HG03039 (cell line): ENCODE measurements around the gene SYT7.

Experiments used
- ATAC-seq: cut with Tn5 transposase; IDR thresholded peaks from one replicate; pipeline ENCODE4 v1.9.1; 2021; ENCODE audit warnings: mild to moderate bottlenecking, moderate library complexity; ENCODE audit not compliant: unreplicated experiment

SYT7 gene

DNA sequence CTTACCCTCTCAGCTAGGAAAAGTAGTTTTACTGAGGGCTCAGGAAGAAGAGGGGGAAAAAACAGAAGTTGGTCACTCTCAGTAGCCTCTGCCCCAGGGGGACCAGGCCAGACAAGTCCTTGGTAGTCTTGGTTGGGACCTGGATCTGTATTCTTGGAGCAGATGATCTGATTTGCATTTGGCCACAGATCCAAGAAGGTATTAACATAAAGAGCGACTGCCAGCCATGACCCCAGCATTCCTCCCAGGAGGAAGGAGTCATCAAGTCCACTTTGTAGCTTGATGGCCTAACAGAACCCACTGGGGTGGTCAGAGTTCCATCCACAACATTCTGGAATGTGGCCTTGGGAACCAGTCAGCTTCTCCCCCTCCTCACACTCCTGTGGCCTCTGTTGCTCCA lies 78.4 kb downstream of the SYT7 start:
- ATAC-seq = no peak

DNA sequence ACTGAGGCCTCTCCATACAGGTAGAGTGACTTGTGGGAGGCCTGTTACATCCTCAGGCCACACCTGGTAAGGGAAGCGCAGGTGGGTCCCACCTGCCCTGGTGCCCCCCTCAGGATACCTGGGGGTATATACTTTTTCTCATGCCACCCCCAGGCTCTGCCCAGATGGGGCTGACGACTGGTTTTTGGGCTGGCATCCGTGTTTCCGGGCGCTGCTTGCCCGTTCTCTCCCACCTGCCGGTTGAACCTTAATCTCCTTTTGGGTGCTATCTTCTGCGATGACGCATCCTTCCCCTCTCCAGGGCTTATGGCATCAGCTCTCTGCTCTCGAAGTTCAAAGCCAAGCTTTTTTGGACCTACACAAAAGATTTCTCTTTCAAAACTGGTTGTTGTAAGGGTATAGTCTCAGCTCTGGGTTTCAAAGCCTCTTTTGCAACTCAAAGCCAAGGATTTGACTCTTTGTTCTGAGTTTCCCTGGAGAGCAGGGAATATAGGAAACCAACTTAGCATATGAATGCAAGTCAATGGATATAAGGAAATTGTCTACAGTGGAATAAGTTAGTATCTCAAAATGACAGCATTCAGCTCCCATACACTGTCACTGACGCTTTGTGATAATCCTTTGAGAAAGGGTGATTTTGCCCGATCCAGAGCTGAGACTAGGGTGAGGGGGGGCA lies 80.9 kb downstream of the SYT7 start:
- ATAC-seq = no peak

DNA sequence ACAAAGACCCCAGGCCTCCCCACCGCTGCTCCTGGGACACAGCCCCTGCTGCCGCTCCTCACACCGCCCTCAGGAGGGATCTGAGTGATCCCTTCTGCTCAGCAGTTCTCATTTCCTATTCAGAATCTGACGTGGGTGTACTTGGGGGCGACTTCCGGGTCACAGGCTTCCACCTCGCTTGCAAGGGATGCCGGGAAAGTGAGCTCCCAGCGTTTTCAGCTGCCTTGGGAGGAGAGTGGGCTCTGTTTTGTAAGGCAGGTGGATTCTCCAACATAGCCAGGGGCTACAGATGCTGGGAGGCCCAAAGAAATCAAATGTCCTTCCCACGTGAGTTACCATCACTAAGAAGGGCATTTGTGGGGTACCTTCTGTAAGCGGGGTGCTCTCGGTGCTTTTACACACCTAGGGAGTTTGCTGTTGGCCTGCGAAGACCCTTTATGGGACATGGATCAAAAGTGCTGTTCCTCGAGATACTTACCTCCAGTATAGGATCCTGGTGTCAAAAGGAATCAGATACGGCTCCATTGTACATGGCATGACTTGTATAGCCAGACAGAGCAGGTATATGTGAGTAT lies 82.0 kb downstream of the SYT7 start:
- ATAC-seq = no peak

DNA sequence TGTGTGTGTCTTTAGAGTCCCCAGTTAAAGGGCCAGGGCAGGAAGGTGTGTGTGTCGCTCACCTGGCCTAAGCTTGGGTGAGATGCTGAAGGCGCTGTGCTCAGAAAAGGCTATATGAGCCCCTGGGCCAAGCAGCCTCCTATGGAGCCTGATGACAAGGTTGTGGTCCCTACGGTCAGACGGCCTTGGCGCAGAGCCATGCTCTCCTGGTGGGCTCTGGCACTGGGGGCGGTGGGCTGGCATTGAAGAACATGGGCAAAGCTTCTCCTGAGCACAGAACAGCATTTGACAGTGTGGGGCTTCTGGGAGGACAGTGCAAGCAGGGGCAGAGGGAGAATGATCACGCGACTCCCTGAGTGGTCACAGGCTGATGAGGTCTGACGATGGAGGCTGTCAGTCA lies 83.0 kb downstream of the SYT7 start:
- no peak for ATAC-seq

DNA sequence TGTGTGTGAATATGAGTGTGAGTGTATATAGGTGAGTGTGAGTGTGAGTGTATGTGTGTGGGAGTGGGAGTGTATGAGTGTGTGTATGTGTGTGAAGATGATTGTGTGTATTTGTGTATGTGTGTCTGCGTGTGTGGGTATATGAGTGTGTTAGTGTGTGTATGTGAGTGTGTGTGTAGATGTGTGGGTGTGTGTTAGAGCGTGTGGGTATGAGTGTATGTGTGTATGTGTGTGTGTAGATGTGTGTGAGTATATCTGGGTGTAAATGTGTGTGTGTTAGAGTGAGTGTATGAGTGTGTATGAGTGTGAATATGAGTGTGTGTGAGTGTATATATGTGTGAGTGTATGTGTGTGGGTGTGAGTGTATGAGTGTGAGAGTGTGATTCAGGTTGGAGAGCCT lies 83.4 kb downstream of the SYT7 start:
- ATAC-seq = no peak

DNA sequence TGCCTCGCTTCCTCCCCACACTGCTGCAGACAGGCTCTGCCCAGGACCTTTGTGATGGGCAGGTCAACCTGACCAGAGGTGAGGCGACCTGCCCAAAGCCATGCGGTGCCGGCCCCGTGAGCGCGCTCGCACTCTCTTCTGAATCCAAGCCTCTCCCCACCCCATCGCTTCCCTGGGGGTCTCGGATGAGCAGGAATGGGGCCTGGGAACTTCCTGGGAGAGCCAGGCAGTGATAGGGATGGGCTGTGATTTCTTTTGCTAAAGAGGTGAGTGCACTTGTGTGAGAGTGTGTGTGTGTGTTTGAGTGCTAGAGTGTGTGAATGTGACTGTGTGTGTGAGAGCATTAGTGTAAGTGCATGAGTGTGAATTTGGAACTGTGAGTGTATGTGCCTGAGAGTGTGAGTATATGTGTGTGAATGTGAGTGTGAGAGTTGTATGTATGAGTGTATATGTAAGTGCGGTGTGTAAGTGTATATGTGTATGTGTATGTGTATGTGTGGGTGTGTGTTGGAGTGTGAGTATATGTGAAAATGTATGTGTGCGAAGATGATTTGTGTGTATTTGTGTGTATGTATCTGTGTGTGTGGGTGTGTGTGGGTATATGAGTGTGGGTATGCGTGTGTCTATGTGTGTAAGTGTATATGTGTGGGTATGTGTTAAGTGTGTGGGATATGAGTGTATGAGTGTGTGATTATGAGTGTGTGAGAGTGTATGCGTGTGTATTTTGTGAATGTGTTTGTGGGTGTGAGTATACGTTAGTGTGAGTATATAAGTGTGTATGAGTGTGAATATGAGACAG lies 84.1 kb downstream of the SYT7 start:
- no peak for ATAC-seq

DNA sequence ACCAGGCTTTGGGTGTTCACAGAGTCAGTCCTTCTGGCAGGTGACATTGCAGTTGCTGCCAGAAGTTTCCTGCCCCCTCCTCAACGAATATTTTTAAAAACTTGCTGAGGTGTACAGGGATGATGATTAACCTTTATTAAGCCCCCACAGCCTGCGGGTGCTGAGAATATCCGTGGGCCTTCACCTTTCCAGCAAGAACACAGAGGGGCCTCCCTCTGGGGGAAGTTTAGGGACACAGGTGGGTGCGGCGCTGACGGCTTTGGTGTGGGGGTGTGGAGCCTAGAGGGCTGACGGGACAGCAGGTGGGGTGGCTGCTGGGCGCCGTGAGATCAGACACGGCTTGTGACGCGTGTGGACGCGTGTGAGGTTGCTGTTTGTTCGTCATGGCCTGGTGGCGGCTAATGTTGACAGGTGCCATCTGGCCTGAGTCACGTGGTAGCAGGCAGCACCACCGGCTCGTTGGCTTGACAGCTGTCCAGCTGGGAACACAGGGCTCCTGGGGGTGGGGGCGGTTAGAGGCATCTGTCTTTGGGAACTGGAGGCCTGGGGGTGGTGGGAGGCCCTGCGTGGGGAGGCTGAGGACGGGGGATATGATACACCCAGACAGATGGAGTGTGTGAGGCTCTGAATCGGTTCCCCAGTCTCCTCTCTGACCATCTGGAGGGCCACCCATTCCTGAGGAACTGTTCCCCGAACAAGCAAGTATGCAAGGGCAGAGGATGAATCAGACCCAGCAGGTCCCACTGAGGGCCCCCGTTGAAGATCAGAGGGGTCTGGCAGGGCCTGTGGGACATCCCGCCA lies 84.9 kb downstream of the SYT7 start:
- ATAC-seq = no peak

DNA sequence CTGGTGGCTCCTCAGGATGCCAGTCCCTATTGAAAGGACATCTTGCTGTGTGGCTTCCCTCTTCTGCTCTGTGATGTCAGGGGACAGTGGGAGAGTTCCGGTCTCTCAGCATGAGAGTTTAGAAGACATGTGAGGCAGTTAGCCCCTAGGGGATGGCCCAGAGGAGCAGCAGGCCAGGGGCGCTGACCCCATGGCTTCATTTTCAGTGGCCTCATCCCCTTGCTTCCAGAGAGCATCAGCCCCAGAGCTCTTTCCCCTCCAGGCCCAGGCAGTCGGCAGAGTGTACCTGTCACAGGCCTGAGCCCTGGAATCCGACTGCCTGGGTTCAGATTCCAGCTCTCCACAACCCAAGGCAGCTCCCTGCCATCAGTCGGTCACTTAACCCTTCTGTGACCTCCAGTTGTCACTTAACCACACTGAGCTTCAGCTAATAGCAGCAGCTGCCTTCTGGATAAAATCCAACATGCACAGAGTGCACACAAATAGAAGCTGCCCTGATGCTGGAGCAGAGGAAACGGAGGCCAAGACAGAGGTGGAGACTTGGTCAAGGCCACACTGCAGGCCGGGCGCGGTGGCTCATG lies 86.4 kb downstream of the SYT7 start:
- ATAC-seq = no peak

DNA sequence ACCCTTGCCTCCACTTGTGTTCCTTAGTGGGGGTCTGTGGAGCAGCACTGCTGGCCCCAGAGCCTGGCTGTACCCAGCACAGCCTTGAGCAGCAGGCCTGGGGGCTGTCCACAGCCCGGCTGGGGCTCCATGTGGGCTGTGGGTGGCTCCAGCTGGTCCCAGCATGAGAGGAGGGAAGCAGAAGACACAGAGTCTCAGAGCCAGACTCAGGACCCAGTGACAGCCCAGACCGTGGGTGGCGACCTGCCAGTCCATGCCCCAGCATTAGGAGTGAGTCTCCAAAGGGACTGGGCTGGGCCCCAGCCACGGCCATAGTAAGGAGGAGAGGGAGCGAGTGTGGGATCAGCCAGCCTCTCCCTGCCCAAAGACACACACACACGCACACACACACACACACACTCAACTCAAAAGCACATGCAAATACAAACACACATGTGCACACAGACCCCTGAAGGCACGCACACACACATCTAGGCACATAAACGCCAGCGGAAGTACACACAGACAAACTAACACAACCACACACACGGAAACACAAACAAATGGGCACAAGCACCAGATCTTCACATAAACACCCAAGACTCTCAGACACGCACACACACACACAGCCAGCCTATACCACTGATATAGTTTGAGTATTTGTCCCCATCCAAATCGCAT lies 89.0 kb downstream of the SYT7 start:
- ATAC-seq = no peak

DNA sequence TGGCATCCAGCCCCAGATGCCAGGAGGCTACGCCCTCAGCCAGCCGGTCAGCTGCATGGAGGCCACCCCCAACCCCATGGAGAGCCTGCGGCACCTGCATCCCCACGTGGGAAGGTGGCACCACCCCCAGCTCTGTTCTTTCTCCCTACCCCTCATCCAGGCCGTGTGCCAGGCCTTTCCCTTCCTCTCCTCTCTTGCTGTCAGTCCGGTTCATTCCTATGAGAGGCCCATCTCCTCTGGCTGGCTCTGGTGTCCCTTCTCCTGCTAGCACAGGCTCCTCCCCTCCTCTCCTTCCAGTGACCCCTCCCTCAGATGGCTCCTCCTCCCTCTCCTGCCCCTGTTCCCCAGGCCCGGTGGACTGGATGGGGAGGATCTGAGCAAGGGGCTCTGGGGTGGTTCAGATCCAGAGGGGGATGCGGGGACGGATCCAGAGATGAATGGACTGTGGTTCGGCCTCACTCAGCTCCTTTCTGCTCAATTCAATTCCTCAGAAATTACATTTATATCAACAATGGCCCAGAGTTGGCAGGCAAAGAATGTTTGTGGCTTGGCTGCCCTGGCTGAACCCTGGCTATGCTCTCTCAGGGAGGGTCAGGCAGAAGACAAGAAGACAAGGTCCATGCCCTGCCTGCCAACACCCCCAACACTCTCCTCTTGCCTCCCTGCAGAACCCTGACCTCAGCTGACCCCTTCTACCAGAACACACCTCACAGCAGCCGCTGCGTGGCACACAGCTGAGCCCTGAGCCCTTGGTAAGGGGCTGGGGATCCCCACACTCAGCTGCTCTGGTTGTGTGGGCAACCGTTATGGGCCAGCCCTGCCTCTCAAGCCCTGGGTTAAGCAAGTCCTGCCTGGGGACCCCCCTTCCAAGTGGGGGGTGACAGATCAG lies 90.8 kb downstream of the SYT7 start:
- ATAC-seq = no peak

DNA sequence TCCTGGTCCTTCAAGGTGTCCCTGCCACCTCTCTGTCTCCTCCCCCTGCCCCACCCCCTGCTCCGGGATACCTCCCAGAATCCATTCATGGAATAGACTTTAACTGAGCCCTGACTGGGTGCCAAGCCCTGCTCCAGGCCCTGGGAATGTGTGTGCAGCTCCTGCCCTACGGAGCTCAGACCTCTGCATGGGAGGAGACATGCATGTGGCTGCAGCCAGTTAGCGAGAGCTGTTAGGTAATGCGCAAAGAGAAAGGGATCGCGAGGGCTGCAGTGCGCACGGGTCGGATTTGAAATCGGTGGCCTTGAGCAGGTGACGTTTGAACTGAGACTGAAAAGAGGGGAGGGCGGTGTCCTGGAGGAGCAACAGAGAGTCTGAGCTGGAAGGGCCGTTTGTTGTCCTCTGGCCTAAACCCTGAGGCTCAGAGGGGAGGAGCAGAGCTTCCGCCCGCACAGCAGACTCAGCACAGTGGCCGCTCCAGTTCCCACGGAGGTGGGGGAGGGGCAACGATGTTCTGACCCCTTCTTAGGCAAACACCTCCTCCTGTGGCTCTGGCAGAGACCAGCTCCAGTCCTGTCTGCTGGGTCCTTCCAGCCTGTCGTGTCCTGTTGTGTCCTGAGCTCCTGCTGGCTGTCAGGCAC lies 92.1 kb downstream of the SYT7 start:
- ATAC-seq = no peak

DNA sequence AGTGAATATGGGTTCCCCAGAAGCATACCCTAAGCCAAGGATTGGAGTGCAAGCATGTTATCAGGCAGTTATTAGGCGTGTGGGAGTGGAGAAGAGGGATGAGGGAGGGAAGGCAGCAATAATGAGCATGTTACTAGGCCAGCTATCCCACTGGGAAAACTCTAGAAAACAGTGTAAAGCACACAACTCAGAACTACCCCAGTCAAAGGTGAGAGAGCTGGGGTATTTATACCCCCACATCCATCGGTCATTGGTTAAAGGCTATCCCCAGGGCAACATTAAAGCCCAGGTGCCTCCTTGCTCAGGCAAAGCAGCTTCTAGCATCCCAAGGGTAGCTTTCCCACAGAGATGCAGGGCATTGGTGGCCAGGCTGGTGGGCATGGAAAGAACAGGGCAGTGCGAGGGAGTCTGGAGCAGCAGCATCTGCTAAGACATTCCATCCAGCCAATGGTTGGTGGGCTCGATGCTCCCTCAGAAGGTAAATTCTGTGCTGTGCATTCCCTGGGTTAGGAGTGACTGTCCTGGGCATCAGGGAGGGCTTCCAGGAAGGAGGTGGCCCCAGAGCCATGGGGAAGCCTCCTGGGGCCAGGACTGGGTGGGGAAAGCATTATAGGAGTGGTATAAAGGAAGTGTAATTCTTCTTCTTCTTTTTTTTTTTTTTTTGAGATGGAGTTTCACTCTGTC lies 93.4 kb downstream of the SYT7 start:
- no peak for ATAC-seq

DNA sequence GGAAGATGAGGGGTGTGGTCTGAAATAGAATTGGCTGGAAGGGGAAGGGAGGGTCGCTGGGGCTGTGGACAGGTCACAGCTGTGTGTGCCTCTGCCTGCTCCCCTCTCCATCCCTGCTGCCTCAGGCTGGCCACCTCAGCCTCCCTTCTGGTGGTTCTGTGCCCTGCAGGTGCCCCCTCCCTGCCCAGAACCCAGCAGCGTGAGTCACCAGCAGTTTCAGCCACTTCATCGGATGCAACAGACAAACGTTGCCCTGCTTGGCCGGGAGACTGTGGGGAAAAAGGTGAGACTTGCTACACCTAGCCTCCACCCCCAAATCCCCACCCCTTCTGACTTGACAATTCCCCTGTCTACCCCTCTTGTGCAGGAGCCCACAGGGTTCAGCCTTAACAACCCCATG lies 94.1 kb downstream of the SYT7 start:
- no peak for ATAC-seq

DNA sequence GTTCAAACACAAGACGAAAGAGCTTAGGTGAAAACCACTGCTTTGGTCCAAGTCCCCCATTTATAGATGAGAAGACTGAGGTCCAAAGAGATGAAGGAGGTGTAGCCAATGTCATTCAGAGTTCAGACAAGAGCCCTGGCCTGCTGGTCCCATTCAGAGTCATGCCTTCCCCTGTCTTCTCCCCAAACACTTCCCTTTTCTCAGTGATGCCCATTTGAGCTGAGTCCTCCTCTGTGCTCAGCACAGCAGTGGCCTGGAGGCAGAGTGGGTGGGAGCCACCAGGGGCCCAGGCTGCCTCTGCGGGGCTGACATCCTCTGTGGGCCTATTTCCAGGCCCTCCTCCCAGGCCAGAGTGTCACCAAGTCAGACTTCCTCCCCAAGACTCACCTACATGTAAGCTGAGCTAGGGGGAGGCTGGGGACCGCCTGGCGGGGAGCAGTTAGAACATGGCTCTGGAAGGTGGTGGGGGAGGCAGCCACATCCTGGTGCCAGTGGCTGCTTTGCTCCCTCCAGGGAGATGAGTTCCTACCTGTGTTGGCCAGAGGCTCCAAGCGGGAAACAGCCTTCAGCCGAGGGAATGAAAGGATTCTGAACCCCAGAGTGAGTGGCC lies 94.8 kb downstream of the SYT7 start:
- no peak for ATAC-seq

DNA sequence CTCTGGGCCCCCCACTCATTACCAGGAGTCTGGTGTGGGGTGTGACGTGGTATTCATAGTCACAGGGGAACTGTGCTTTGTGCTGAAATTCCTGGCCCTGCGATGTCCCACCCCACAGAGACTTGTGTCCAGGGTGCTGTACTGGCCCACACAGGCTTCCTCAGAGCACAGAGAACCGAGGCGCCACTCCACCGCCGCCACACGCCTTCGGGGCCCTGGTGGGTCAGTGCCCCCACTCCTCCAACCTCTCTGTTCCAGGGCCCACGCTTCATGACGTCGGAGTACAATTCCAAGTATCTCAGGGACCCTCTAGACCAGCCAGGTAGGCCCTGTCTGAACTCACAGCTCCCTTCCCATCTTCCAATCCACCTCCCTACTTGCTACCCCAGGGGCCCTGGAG lies 95.8 kb downstream of the SYT7 start:
- ATAC-seq = no peak

DNA sequence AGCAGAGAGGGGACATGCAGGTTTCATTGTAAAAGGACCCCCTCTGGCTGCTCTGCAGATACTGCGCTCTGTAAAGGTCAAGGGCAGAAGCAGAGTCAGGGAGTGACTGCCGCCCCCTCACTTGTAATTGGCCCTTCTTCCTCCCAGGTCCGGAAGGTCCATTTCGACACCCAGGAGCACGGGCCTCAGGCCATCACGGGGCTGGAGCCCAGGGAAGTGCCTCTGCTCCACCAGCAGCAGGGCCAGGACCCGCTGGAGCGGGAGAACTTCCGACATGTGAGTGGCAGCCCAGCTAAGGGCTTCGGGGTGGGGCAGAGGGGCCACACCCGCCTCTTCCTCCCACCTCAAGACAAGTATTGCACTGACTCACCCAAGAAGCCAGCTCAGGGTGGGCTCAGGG lies 96.3 kb downstream of the SYT7 start:
- no peak for ATAC-seq

DNA sequence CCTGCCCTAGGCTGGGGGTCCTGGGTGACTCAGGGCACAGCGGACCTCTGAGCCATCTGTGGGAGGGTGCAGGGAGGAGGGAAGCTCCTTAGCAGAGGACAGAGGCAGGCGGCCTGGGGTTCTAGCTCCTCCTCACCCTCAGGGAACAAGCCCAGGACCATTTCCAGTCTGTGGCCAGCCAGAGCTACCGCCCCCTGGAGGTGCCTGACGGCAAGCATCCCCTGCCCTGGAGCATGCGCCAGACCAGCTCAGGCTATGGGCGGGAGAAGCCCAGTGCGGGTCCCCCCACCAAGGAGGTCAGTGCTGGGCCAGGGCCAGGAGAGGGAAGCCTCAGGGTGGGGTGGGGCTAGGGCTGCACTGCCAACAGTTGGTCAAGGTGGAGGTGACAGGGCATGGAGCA lies 98.4 kb downstream of the SYT7 start:
- ATAC-seq = no peak

DNA sequence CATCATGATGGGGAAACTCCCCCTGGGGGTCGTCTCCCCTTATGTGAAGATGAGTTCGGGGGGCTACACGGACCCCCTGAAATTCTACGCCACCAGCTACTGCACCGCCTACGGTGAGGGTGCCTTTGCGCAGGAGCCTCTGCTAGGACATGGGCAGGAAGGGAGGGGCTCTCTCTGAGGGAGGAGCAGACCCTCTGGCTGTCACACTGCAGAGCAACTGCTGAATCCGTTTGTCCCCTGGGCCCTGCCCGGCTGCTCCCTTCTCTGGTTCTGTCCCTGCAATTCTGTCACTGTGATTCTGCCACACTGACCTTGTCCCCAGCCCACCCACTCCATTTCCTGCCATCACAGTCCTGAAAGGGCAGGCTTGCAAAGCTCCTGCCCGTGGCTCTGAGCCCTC lies 99.1 kb downstream of the SYT7 start:
- ATAC-seq = no peak
